DND-41 (cell line): Measurements from ENCODE around the gene ABCG4.

Experiments used
- ATAC-seq: fragments of 200-7000 bp; cut with Tn5 transposase; 3 replicates; pipeline ENCODE4 v1.9.1; 2021; ENCODE audit warnings: low read depth; ENCODE audit not compliant: insufficient read depth
- DNase-seq: peaks from one replicate; pipeline ENCODE4 v3.0.0-alpha.2; 2020
- H2AFZ ChIP-seq: 2 replicates; pipeline ENCODE4 v1.6.0; 2012; ENCODE audit warnings: low read depth, low read length
- H3K27ac ChIP-seq: 2 replicates; pipeline ENCODE4 v1.5.1; 2012; ENCODE audit warnings: low read length, inconsistent platforms
- H3K27me3 ChIP-seq: fragments of 200-600 bp; sonication (generic); 2 replicates; pipeline ENCODE4 v1.6.0; 2012; ENCODE audit warnings: low read length, mild to moderate bottlenecking, inconsistent platforms; ENCODE audit not compliant: insufficient read depth, poor library complexity
- H3K36me3 ChIP-seq: 2 replicates; pipeline ENCODE4 v1.5.1; 2012; ENCODE audit warnings: low read length, inconsistent platforms; ENCODE audit not compliant: insufficient read depth
- H3K4me1 ChIP-seq: 2 replicates; pipeline ENCODE4 v1.5.1; 2012; ENCODE audit warnings: mild to moderate bottlenecking, low read length; ENCODE audit not compliant: insufficient read depth
- H3K4me2 ChIP-seq: 2 replicates; pipeline ENCODE4 v1.6.0; 2012; ENCODE audit warnings: mild to moderate bottlenecking, moderate library complexity, low read length, inconsistent platforms; ENCODE audit not compliant: insufficient read depth
- H3K4me3 ChIP-seq, 2 experiments: fragments of 200-600 bp in 1 of 2; shearing (Covaris generic) in 1 of 2; 2 replicates each; pipeline ENCODE4 v1.5.1; 2012 to 2016; ENCODE audit warnings: inconsistent platforms in 2 of 2, low read length in 2 of 2, mild to moderate bottlenecking in 2 of 2, low read depth in 1 of 2, moderate library complexity in 1 of 2
- H3K79me2 ChIP-seq: 2 replicates; pipeline ENCODE4 v1.6.0; 2012; ENCODE audit warnings: low read length, inconsistent platforms; ENCODE audit not compliant: insufficient read depth
- H3K9ac ChIP-seq: 2 replicates; pipeline ENCODE4 v1.6.0; 2012; ENCODE audit warnings: low read depth, mild to moderate bottlenecking, inconsistent platforms, low read length, moderate library complexity
- H3K9me3 ChIP-seq: 2 replicates; pipeline ENCODE4 v1.5.1; 2012; ENCODE audit warnings: low read length, moderate library complexity, mild to moderate bottlenecking, inconsistent platforms; ENCODE audit not compliant: insufficient read depth, severe bottlenecking
- H4K20me1 ChIP-seq: 2 replicates; pipeline ENCODE4 v1.6.0; 2012; ENCODE audit warnings: low read length; ENCODE audit not compliant: insufficient read depth
- CTCF ChIP-seq: IDR thresholded peaks from 2 replicates; pipeline ENCODE4 v1.5.1; 2012; ENCODE audit warnings: borderline replicate concordance, low read length, moderate library complexity, mild to moderate bottlenecking; ENCODE audit not compliant: poor library complexity, severe bottlenecking; ENCODE audit errors: extremely low read depth
- EZH2 ChIP-seq: IDR thresholded peaks from 3 replicates; pipeline ENCODE4 v1.6.1; 2012; ENCODE audit warnings: borderline replicate concordance, low read depth, mild to moderate bottlenecking, moderate library complexity, low read length, inconsistent platforms; ENCODE audit not compliant: severe bottlenecking

The ABCG4 gene

GRCh38 chr11:119118946-119119345, 29.9 kb upstream of the ABCG4 start:
- no peak overlapping the region for H3K27ac ChIP-seq
- no peaks in the 10 kb centered on the region for H3K27me3 ChIP-seq
- H3K9me3 ChIP-seq: no peaks in the 10 kb centered on the region
- H3K79me2 ChIP-seq: peaks cover 25% of the 10 kb centered on the region
- H3K4me3 ChIP-seq: no peak overlapping the region
- DNase-seq: no peak
- H4K20me1 ChIP-seq: peaks cover 8% of the 10 kb centered on the region; the same call in 1 of the 2 replicates
- H3K4me1 ChIP-seq: peaks cover 26% of the 10 kb centered on the region
- peaks cover 36% of the 10 kb centered on the region for H3K36me3 ChIP-seq
- no peak overlapping the region for H3K9ac ChIP-seq
- H3K4me2 ChIP-seq: no peak overlapping the region
- no peak for TF ChIP-seq CTCF
- no peak for TF ChIP-seq EZH2
- no peak overlapping the region for H2AFZ ChIP-seq
- no peak for ATAC-seq

GRCh38 chr11:119120639-119121007, 28.2 kb upstream of the ABCG4 start:
- H3K9ac ChIP-seq: peak overlapping the region; percentile 62
- H3K27ac ChIP-seq: peak overlapping the region; percentile 80
- ATAC-seq (no peak), DNase-seq (no peak)
- TF ChIP-seq EZH2 (no peak), CTCF (no peak)
- H3K4me3 ChIP-seq: peak overlapping the region; percentile 25 to 58; a peak in 3 of 4 replicates
- peaks cover 7% of the 10 kb centered on the region; the same call in 1 of the 2 replicates for H4K20me1 ChIP-seq
- H3K27me3 ChIP-seq: no peaks in the 10 kb centered on the region
- peaks cover 31% of the 10 kb centered on the region for H3K79me2 ChIP-seq
- peaks cover 28% of the 10 kb centered on the region for H3K36me3 ChIP-seq
- H2AFZ ChIP-seq: peak overlapping the region; percentile 84
- no peaks in the 10 kb centered on the region for H3K9me3 ChIP-seq
- peak overlapping the region; percentile 85 for H3K4me2 ChIP-seq
- peaks cover 26% of the 10 kb centered on the region for H3K4me1 ChIP-seq

- peak within 1 kb of the TSS; percentile 68 for H3K9ac ChIP-seq
- peak within 1 kb of the TSS; percentile 80 for H3K27ac ChIP-seq
- ATAC-seq: peak; percentile 94
- H3K9me3 ChIP-seq: no peaks in the 10 kb centered on the region
- peaks cover 31% of the 10 kb centered on the region for H3K79me2 ChIP-seq
- peak within 1 kb of the TSS; percentile 40 to 86 for H3K4me3 ChIP-seq
- peaks cover 22% of the 10 kb centered on the region for H3K36me3 ChIP-seq
- DNase-seq: peak; percentile 100
- peaks cover 26% of the 10 kb centered on the region for H3K4me1 ChIP-seq
- peaks cover 7% of the 10 kb centered on the region; the same call in 1 of the 2 replicates for H4K20me1 ChIP-seq
- H3K27me3 ChIP-seq: no peaks in the 10 kb centered on the region
- TF ChIP-seq EZH2: no peak
- H3K4me2 ChIP-seq: peak within 1 kb of the TSS; percentile 85
- H2AFZ ChIP-seq: peak within 1 kb of the TSS; percentile 84
Measured at GRCh38 chr11:119121008-119121810, 27.6 kb upstream of the ABCG4 start, which contains the start of gene HINFP. TSS of gene HINFP (plus strand) at chr11:119121580. CDS start at chr11:119126945, 5,365 bp downstream.

GRCh38 chr11:119121811-119122124, 27.1 kb upstream of the ABCG4 start:
- H3K4me1 ChIP-seq: peaks cover 26% of the 10 kb centered on the region
- H3K36me3 ChIP-seq: peaks cover 19% of the 10 kb centered on the region
- no peaks in the 10 kb centered on the region for H3K9me3 ChIP-seq
- DNase-seq (no peak), ATAC-seq (no peak)
- peak overlapping the region; percentile 40 to 86 for H3K4me3 ChIP-seq
- no peak for TF ChIP-seq EZH2
- TF ChIP-seq CTCF: no peak
- H2AFZ ChIP-seq: peak overlapping the region; percentile 80
- no peaks in the 10 kb centered on the region for H3K27me3 ChIP-seq
- H3K79me2 ChIP-seq: peaks cover 31% of the 10 kb centered on the region
- H3K4me2 ChIP-seq: peak overlapping the region; percentile 78
- H3K27ac ChIP-seq: peak overlapping the region; percentile 73
- H4K20me1 ChIP-seq: peaks cover 7% of the 10 kb centered on the region; the same call in 1 of the 2 replicates
- H3K9ac ChIP-seq: peak overlapping the region; percentile 68
